ENCODE data around the gene TIFAB.

The TIFAB gene

GRCh38 chr5:135441350-135441831, 10.8 kb downstream of the TIFAB start:
- no peak for DNase-seq

- no peak for DNase-seq
Observed at GRCh38 chr5:135440916-135441315, 11.2 kb downstream of the TIFAB start.

- DNase-seq = no peak
Observed at GRCh38 chr5:135439231-135440205, 12.6 kb downstream of the TIFAB start.

GRCh38 chr5:135438636-135439221, 13.4 kb downstream of the TIFAB start:
- DNase-seq = no peak

- DNase-seq = no peak
Observed at GRCh38 chr5:135437796-135438560, 14.2 kb downstream of the TIFAB start.

- no peak for DNase-seq
Observed at GRCh38 chr5:135437422-135437795, 14.7 kb downstream of the TIFAB start.

- DNase-seq = no peak
Observed at GRCh38 chr5:135436951-135437418, 15.2 kb downstream of the TIFAB start.

- no peak for DNase-seq
Observed at GRCh38 chr5:135435467-135436330, 16.5 kb downstream of the TIFAB start.

GRCh38 chr5:135434591-135435466, 17.3 kb downstream of the TIFAB start:
- no peak for DNase-seq

- DNase-seq = no peak
Observed at GRCh38 chr5:135433681-135434426, 18.3 kb downstream of the TIFAB start.

GRCh38 chr5:135432113-135432512, 20.0 kb downstream of the TIFAB start:
- no peak for DNase-seq

GRCh38 chr5:135430135-135430437, 22.1 kb downstream of the TIFAB start:
- no peak for DNase-seq

- no peak for DNase-seq
Observed at GRCh38 chr5:135429301-135430134, 22.6 kb downstream of the TIFAB start.

- DNase-seq = no peak
Observed at GRCh38 chr5:135428586-135428985, 23.6 kb downstream of the TIFAB start.

- DNase-seq = no peak
Observed at GRCh38 chr5:135426102-135427082, 25.8 kb downstream of the TIFAB start.

- DNase-seq = no peak
Observed at GRCh38 chr5:135425641-135426040, 26.5 kb downstream of the TIFAB start.

- no peak for DNase-seq
Observed at GRCh38 chr5:135423846-135424168, 28.3 kb downstream of the TIFAB start.

- no peak for DNase-seq
Observed at GRCh38 chr5:135423146-135423845, 28.9 kb downstream of the TIFAB start.

Measured in activated effector memory CD4-positive, alpha-beta T cell treated with anti-CD3 and anti-CD28 coated beads, Interleukin-2, amount 50 U/mL, for 16 hours (primary cell).